CD1c-positive myeloid dendritic cell (primary cell): Measurements from ENCODE around the gene DEAF1.
A peak's percentile ranks its signal among the peaks of the same experiment; 100 is the strongest.
"Not testable (repeated sequence)": the region's sequence is repeated elsewhere in the genome, so short reads cannot be mapped to it uniquely, and the experiment has no call there.

Experiments used
- DNase-seq: peaks from one replicate; pipeline ENCODE4 v3.0.0-alpha.2; 2016; ENCODE audit errors: extremely low spot score

The DEAF1 gene

DNA sequence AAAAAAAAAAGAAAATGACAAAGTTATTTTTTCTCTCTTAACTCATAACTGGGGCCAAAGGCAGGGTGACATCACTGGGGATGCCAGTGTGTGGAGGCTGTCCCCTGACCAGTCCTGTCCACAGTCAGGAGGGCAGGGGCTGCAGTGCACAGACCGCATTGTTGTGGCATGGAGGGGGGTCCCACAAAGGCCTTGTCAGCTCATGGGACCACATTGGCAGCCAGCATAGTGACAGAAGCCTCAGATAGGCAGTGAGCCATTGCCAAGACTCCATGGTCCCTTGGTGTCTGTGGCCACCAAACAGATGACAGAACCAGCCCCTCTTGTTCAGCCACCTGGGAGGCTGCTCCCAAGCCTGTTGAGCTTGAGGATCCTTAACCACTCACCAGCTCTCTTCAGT lies 4.7 kb upstream of the DEAF1 start:
- no peak for DNase-seq

DNA sequence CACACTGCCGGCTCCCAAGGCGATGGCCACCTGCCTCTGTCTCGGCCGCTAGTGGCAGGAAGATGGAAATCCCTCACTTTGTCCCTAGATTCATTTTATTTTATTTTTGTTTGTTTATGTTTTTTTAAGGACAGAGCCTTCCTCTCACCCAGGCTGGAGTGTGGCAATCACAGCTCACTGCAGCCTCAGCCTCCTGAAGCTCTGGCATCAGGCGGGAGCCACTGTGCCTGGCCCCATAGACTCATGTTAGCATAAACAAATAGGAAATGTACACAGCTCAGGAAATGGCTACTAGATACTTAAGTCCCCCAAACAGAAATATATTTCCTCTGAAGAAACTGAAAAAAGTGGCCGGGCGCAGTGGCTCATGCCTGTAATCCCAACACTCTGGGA lies 4.1 kb upstream of the DEAF1 start:
- DNase-seq = no peak

DNA sequence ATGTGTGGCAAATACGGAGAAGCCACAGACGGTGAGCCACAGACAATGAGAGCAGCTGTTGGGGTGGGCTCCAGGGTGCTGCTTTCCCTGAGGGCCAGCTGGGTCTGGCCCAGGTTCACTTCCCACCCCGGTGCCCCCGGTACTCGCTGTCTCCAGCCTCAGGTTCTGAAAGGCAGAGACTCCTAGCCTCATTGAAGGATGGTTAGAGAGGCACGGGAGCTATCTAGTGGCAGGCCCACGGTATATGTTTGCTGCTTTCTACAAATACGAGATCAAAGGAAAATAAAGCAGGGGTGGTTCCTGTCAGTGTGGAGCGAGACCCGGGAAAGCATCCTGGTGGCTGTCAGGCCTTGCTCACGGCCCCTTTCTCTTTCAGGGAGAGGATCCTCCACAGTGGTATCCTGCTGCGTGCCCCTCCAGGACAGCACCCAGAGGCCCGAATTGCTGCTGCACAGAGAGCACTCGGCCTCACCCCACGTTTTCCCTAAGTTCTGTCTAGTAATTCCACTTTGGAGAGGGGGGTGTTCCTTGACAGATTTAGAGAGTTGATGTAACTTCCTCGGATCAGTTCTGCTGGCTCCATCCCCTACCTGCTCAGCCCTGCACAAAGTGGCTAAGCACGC lies 3.6 kb upstream of the DEAF1 start:
- no peak for DNase-seq

DNA sequence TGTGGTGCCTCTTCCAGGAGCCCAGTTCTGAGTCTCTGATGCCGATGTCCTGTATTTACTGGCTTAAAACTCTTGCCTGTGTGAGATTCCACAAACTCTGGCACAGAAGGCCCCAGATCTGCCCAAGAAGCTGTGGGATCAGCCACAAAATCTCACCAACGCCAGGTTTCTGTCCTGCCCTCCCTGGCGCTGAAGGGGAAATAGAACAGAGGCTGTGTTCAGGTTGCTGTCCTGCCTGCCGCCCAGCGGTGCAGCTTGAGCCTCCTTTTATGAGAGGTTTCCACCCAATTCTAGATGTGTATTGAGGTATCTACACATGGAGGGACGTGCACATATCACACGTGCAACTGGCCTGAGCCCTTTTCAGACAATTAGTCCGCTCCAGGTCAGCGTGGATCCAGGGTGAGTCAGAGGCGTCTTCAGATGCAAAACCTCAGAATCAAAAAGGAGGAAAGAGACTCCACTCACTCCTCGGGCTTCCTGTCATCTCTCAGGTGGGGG lies 2.8 kb upstream of the DEAF1 start:
- DNase-seq = peak; percentile 32

DNA sequence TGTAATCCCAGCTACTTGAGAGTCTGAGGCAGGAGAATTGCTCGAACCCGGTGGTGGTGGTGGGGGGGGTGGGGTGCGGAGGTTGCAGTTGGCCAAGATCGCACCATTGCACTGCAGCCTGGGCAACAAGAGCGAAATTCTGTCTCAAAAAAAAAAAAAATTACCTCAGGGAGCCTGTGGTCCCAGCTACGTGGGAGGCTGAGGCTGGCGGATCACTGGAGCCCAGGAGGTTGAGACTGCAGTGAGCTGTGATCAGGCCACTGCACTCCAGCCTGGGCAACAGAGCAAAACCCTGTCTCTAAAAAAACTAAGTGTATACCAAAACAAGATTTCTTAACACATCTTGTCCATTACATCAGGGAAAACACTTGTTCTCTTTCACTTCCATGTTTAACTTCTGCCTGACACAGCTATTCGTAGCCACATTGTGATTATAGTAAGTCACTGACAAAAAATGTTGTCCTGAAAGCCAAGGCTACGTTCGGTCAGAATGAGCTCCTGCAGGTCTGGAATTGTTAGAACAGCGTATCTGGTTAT lies 2.0 kb upstream of the DEAF1 start:
- peak; percentile 84 for DNase-seq

DNA sequence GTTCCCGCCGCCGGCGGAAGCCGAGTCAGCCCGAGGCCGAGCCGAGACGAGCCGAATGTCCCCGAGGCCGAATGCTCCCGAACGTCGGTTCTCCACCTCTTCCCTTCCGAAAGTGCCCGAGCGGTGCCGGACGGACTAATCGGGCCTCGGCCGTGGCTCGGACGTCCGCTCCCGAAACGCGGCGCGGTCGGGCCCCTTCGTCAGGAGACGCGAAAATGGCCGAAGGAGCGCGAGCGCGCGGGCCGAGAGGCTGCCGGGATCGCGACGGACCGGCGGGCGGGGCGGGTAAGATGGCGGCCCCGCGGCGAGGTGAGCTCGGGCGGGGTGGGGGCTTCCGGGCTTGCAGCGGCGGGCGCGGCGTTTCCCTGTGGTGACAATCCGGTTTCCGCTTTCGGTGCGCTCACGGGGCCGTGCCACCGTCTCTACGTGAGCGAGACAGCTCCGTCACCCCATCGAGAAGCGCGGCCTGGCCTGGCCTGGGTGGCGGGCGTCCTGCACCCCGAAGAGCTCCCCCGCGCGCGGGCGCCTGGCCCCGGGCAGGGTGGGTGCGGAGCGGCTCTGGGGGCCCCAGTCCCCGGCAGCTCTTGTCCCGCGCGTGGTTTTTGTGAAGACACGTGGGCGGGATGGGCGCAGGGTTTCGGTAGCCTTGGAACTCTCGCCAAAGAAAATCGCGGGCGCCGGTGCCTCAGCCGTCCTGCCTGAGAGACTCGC lies 671 bp upstream of the DEAF1 start, which contains the start of gene TMEM80:
TMEM80 (plus strand) TSS at position 279 of the 711 bp plus-strand sequence; CDS start at position 291, 12 bp downstream.
- peak; percentile 100 for DNase-seq

DNA sequence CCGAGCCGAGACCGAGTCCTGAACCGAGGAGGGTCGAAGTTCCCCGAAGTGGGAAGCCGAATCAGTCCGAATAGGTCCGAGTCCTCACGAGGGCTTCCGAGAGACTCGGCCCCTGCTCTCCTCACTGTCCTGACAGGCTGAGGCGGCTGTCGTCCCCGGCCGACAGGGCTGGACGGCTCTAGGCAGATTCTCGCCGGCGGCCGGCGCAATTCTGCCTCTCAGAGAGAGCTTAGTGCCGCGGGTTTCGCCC lies 191 bp upstream of the DEAF1 start:
- DNase-seq = no peak

DNA sequence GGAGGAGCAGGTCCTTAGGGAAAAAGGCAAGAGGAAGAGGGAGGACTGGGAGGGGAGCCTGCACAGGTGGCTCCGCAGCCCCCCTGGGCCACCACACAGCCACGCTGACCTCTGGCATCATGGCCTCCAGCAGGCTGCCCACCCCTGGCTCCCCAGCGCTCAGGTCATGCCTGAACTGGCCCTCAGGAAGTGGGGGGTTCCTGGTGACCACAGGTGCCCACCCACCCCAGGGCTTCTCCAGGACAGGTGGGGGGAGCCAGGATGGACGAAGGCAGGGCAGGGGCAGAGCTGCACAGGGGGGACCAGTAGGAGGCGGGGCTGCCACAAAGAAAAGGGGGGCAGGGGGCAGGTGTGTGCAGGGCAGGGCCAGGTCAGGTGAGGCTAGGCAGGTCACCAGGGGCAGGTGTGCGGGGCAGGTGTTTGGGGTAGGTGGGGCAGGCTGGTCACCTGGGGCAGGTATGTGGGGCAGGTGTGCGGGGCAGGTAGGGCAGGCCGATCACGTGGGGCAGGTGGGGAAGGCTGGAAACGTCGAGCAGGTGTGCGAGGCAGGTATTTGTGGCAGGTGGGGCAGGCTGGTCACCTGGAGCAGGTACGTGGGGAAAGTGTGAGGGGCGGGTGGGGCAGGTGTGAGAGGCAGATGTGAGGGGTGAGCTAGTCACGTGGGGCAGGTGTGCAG lies 997 bp downstream of the DEAF1 start:
- DNase-seq = no peak

DNA sequence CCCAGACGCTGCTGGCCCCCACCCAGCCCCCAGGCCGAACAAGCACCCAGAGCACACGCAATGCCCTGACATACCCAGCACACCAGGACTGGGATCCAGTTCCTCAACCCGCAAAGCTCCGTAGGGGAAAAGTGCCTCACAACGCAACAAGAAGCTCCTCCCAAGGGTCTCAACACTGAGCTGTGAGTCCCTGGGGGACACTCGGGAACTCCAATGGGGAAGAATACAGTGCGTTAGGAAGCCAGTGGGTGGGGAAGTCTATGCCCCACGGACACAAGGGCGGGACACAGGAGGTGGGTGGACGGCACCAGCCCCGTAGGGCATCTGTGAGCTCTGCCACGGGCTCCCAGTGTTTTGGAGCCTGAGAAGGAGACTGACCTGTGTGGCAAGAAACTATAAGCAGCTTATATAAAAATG lies 1.6 kb downstream of the DEAF1 start:
- peak; percentile 40 for DNase-seq

DNA sequence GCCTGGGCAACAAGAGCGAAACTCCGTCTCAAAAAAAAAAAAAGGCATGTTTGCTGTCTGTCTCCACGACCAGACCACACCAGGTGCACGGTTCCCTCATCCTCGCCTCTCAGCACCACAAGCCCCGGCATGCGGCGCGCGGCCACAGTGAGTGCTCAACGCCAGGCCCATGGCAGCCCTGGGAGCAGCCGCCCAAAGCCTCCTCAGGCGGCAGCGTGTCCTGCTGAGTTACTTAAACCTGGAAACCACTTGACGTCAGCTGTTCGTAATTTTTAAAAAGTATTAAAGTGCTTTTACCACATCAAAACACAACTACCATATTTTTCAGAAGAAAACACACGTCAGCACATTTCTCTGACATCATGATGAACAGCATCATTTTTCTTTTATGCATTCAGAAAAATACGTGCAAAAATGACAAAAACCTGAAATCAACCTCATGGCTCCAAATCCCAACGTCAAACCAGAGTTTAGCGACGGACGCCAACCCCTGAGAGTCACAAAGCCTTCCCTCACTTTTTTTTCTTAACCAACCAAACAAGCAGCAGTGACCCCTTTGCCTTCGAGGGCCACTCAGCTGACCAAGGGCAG lies 2.1 kb downstream of the DEAF1 start:
- peak; percentile 29 for DNase-seq

DNA sequence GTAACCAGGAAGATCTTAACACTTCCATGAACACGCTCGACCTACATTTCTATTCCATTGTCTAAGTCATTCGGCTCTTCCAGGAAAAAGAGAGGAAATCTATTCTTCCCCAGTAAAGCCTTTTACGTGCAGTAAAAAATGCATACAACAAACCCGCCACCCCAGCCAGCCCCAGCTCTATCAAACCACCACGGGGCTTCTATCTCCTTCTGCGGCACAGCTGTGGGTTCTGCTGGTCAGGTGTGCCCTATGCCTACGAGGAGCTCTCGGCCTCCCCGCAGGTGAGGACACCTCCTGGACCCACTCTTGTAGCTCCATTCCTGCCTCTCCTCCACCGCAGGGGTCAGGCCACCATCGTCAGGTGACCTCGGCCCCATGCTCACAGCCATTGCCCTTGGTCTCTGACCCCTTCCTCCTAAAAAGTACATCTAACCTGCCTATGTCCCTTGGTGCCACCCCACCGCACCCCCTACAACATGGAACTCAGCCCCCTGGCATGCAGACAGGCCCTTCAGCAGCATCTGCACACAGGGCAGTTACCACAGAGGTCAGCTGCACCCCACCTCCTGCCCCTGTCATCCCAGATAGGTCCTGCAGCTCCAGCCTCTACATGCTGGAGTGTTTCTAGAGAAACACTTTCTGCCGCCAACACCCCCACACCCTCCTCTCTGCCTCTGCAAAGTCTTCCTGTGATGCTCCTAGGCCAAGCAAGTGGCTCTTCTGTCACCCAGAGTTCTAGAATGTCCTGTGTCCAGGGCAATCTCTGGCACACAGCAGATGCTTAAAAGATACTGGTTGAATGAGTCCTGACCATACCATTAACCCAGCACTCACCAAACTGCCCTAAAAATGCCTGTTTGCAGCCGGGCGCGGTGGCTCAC lies 3.1 kb downstream of the DEAF1 start:
- DNase-seq = no peak

DNA sequence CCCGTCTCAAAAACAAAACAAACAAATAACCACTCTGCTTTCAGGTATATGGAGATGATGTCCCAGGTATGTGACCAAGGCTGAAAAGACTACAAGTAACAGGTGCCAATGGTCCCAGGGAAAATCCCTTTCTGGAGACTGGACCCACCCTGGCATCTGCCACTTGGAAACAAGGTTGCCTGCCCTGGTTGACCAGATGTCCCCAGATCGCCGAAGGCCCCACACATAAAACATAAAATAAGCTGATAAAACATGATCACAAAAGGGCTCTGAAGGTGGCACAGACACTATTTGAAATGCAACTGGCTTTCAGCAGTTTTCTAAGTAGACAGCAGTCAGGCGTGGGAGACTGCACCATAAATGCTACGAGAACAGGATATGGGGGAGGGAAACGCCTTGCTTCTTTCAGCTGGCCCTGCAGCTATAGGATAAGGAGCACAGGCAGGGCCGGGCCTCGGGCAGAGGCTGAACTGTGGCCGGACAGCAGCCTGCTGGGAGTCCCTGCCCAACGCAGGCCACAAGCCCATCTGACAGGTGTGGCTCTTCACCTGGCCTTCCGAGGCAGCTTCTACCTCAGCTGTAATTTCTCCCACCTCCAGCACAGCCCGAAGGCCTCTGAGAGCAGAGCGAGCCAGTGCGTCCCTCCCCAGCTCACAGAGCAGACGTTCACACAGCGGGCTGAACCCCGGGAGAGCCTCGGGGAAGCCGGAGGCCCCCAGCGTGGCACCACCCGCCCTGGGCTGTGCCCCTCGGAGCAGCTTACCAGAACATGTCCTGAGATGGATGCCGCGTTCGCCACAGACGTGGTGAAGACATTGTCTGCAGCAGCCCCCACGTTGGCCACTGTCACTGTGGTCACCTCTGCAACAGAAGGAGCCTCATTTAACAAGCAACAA lies 4.0 kb downstream of the DEAF1 start:
- no peak for DNase-seq

DNA sequence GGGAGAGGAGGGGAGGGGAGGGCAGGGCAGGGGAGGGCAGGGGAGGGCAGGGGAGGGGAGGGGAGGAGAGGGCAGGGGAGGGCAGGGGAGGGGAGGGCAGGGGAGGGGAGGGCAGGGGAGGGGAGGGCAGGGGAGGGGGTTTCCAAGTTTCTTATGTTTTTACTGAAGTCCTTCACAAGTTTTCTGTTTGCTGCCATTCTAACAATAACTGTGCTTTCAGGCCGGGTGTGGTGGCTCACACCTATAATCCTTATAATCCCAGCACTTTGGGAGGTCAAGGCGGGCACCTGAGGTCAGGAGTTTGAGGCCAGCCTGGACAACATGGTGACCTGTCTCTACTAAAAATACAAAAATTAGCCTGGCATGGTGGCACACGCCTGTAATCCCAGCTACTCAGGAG lies 4.8 kb downstream of the DEAF1 start:
- DNase-seq = not testable (repeated sequence)

DNA sequence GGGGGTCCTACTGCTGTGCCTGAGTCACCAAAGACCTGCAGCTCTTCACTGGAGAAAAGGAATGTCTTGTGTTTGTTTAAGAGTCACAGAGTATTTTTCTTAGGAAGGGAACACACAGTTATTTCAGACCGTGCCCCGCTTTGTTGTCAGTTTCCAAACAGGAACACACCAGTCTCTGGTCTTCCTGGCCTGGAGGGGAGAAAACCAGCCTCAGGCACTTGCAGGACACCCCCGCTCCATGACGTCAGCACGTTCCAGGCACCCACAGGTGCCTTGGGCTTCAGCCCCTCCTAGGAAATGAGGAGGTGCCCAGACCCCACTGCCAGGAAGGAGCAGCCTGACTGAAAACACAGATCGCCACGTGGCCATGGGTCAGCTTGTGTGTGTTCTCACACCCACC lies 5.4 kb downstream of the DEAF1 start:
- DNase-seq = no peak

DNA sequence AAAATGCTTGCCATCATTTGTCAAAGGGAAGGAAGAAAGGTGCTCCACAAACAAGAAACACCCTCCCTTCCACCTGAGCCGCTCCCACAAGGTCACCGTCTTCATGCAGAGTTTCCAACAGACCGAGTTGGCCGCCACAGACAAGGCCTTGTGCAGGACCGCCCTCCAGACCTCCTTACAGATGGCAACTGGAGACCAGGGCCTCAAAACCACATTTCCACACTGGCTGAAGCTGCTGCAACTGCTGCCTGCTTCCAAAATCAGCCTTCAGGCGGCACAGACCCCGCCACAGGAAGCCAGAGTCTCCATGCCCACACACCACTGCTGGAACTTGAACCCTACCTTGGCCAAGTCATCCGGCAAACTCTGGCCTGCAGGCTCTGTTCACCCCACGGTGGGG lies 6.3 kb downstream of the DEAF1 start:
- no peak for DNase-seq

DNA sequence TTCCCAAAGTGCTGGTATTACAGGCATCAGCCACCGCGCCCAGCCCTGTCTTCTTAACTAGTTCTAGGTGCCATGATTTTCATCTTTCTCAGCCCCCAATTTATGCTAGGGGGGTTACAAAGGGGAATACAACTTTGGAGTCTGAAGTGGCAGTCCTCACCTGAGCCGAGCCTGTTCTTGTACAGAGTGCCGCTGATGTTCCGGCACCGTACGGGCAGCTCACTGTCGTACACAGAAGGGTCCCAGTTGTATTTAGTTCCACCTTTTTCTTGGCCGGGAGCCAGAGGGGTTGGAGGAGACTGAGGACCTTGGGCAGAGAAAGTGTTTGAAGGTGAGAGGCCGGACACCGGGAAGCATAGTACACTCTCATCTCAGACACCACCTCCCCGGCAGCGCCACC lies 7.3 kb downstream of the DEAF1 start:
- DNase-seq = no peak

DNA sequence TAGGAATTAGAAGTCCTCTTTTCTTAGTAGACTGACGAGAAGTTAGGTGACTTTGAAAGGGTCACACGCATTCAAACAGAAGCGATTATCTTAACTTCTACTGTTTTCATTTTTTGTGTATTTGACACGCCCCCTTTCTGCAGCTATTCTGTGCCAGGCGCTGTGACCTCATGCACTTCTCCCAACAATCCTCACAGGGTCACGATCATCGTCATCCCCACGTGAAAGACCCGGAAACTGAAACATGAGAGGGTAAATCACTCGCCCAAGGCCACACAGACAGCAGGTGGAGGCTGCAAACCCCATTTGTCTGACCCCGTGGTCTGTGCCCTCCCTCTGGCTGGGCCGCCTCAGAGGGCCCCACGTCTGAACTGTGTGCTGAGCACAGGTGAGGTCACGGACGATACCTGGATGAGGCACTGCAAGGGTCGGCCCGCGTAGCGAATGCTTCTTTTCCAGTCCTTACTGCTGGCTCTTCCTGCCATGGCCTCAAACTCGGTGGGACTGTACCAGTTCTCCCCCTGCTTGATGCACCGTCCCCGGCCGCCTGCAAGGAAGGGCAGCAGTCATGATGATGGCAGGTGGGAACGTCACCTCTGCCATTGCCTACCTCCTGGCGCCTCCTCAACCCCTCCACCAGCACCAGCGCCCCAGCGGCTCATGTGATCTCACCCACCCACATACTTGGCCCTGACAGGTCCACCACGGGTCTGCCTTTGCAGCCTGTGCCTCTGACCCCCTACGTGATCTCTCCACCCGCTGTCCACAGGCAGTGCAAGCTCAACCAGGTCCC lies 8.4 kb downstream of the DEAF1 start:
- DNase-seq = no peak

DNA sequence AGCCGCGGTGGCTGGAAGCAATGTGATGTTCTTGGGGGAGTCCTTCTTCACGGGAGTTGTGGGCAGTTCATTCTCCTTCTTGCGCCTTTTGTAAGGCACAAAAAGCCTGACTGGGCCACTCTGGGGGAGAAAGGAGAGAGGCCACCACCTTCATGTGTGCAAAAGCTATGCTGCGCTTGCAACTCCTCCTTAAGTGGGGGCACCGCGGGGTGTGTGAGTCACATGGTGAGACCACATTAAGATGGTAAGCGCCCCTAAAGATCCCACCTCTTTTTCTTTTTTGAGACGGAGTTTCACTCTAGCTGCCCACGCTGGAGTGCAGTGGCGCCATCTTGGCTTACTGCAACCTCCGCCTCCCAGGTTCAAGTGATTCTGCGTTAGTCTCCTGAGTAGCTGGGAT lies 14.1 kb downstream of the DEAF1 start:
- no peak for DNase-seq

DNA sequence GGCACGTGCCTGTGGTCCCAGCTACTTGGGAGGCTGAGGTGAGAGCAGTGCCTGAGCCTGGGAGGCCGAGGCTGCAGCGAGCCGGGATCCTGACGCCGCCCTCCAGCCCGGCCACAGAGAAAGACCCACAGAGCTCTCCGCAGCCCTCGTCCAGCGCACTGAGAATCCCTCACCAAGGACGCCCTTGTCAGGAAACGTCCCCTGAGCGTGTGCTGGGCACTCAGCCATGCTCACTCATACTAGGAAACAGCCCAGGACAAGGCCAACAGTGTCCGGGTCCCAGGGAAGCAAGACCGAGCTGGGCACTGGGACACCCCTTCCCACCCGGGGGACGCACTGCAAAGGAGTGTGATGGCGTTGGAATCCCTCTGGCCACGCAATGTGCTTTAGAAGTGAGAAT lies 14.5 kb downstream of the DEAF1 start:
- no peak for DNase-seq
